HepG2 (cell line): ENCODE measurements around the gene ZBTB20. TPM values are rescaled to one million over a fixed set of nuclear protein-coding genes. Genes with fewer than 3 reads are reported as not detected.

Experiments used
- ATAC-seq: fragments of 200-7000 bp; cut with Tn5 transposase; 3 replicates; pipeline ENCODE4 v1.9.1; 2020; ENCODE audit warnings: mild to moderate bottlenecking, moderate library complexity
- BruUV-seq: library from RNA; stranded (reverse); fragments of 400-500 nt; replicated peaks from 2 replicates; lab custom pipeline; 2021; lab: Mats Ljungman, UMichigan
- CTCF ChIA-PET: fragments of 300-600 bp; formaldehyde crosslinking; extraction: SDS; loops from one replicate; lab custom pipeline; 2021; ENCODE audit warnings: low total read pairs, inconsistent platforms, low intra/inter-chr PET ratio; lab: Yijun Ruan, JAX
- POLR2A ChIA-PET: fragments of 350-600 bp; sonication (Branson Sonifier 250); formaldehyde crosslinking; loops from one replicate; lab custom pipeline; 2020; ENCODE audit warnings: antibody characterized with exemption, inconsistent platforms; lab: Yijun Ruan, JAX
- DNase-seq: peaks from one replicate; pipeline ENCODE4 v3.0.0-alpha.2; 2015; ENCODE audit warnings: low spot score
- FAIRE-seq: peaks from 3 replicates; lab custom pipeline; 2011; peaks lifted over from hg19 to GRCh38; lab: Jason Lieb, UNC
- H2AFZ ChIP-seq: one replicate; pipeline ENCODE4 v1.6.1; 2011; ENCODE audit warnings: low read length, inconsistent platforms
- H3K27ac ChIP-seq: fragments of 300-600 bp; 3 replicates; pipeline ENCODE4 v1.8.0; 2011; ENCODE audit warnings: mixed run types, mild to moderate bottlenecking, mixed read lengths, low read length, inconsistent platforms; ENCODE audit not compliant: insufficient read depth; ENCODE audit errors: extremely low read length
- H3K27me3 ChIP-seq, 2 experiments: fragments of 200-600 bp in 1 of 2; 2 replicates in 1 of 2; 3 replicates in 1 of 2; pipeline versions ENCODE4 v1.6.0 to v1.8.0; 2011; ENCODE audit warnings: low read length in 2 of 2, mild to moderate bottlenecking in 2 of 2, moderate library complexity in 2 of 2, inconsistent platforms in 1 of 2; ENCODE audit not compliant: insufficient read depth in 2 of 2, control insufficient read depth in 1 of 2
- H3K36me3 ChIP-seq, 2 experiments: fragments of 200-600 bp in 1 of 2; replicated peaks in 1 of 2; 2 replicates in 1 of 2; 3 replicates in 1 of 2; pipeline versions ENCODE4 v1.5.1 to v1.8.0; 2011; ENCODE audit warnings: low read length in 2 of 2, inconsistent platforms in 1 of 2; ENCODE audit not compliant: insufficient read depth in 2 of 2, control insufficient read depth in 1 of 2
- H3K4me1 ChIP-seq: 2 replicates; pipeline ENCODE4 v1.5.1; 2012; ENCODE audit warnings: low read length, inconsistent platforms; ENCODE audit not compliant: insufficient read depth
- H3K4me2 ChIP-seq: 2 replicates; pipeline ENCODE4 v1.6.0; 2011; ENCODE audit warnings: low read depth, low read length, inconsistent platforms
- H3K4me3 ChIP-seq, 3 experiments: fragments of 200-600 bp in 1 of 3; sonication (generic), shearing (Covaris generic) in 1 of 3; replicated peaks in 1 of 3; 2 replicates each; pipeline ENCODE4 v1.5.1; 2011 to 2016; ENCODE audit warnings: low read length in 3 of 3, inconsistent platforms in 2 of 3, low read depth in 2 of 3, mild to moderate bottlenecking in 2 of 3, control low read depth in 1 of 3, mixed read lengths in 1 of 3; ENCODE audit not compliant: insufficient read depth in 1 of 3
- H3K79me2 ChIP-seq: one replicate; pipeline ENCODE4 v1.6.1; 2011; ENCODE audit warnings: low read length, inconsistent platforms; ENCODE audit not compliant: insufficient read depth
- H3K9ac ChIP-seq: 2 replicates; pipeline ENCODE4 v1.6.0; 2011; ENCODE audit warnings: mild to moderate bottlenecking, low read depth, low read length, inconsistent platforms; ENCODE audit not compliant: insufficient read depth
- H3K9me3 ChIP-seq: 2 replicates; pipeline ENCODE4 v1.5.1; 2012; ENCODE audit warnings: mild to moderate bottlenecking, low read length
- H4K20me1 ChIP-seq: 2 replicates; pipeline ENCODE4 v1.6.0; 2011; ENCODE audit warnings: inconsistent platforms, mild to moderate bottlenecking, low read length, moderate library complexity; ENCODE audit not compliant: insufficient read depth
- DMTF1 ChIP-seq: sonication (generic); formaldehyde crosslinking; IDR thresholded peaks from 2 replicates; pipeline ENCODE4 v1.4.0; 2020; ENCODE audit warnings: mild to moderate bottlenecking, missing genetic modification reagents
- FOXA3 ChIP-seq: IDR thresholded peaks from 2 replicates; pipeline ENCODE4 v1.6.1; 2016; ENCODE audit warnings: missing genetic modification reagents, missing compliant biosample characterization
- HNF1A ChIP-seq, 2 experiments: sonication (generic) in 1 of 2; formaldehyde crosslinking in 1 of 2; IDR thresholded peaks; 2 replicates each; pipeline versions ENCODE4 v1.4.0 to v1.6.1; 2016 to 2020; ENCODE audit warnings: borderline replicate concordance in 1 of 2, low read depth in 1 of 2, mild to moderate bottlenecking in 1 of 2, missing genetic modification reagents in 1 of 2
- HNRNPLL ChIP-seq: fragments of 200-400 bp; formaldehyde crosslinking; IDR thresholded peaks from 2 replicates; pipeline ENCODE4 v1.6.1; 2017; ENCODE audit warnings: mild to moderate bottlenecking, low read depth, low read length; ENCODE audit not compliant: poor library complexity, severe bottlenecking
- KLF15 ChIP-seq: sonication (generic); formaldehyde crosslinking; IDR thresholded peaks from 2 replicates; pipeline ENCODE4 v1.8.1; 2023; ENCODE audit warnings: borderline replicate concordance, mild to moderate bottlenecking, inconsistent platforms, missing genetic modification reagents, mixed read lengths
- SNAPC4 ChIP-seq: sonication (generic); formaldehyde crosslinking; IDR thresholded peaks from 2 replicates; pipeline ENCODE4 v1.4.0; 2020; ENCODE audit warnings: mild to moderate bottlenecking, missing genetic modification reagents
- ZNF761 ChIP-seq: sonication (generic); formaldehyde crosslinking; conservative IDR thresholded peaks from 2 replicates; pipeline ENCODE4 v1.4.0; 2020; ENCODE audit warnings: mild to moderate bottlenecking, missing genetic modification reagents
- WGBS: methylation state at CpG from one replicate; pipeline ENCODE4 v1.1.6; 2017; ENCODE audit warnings: low lambda C conversion rate; 5-methylcytosine and 5-hydroxymethylcytosine counted together
- in situ Hi-C: cut with HindIII; loops from 2 replicates; pipeline ENCODE4 v1.10.0; 2017; ENCODE audit warnings: low pct_unique_long_range_greater_than_20kb; ENCODE audit not compliant: extremely low pct_ligation_motif_present
- intact Hi-C: fragments of 100-400 bp; cut with micrococcal nuclease; formaldehyde crosslinking; loops from one replicate; pipeline ENCODE4 v1.10.0; 2022; ENCODE audit not compliant: unreplicated experiment
- polyA plus RNA-seq, 8 experiments: library from polyadenylated mRNA; depleted of rRNA in 3 of 8; stranded (reverse) in 7 of 8; unstranded in 1 of 8; fragments of >200 nt; fragmentation: Illumina TruSeq in 4 of 8; extraction: Trizol in 4 of 8; gene quantifications; 2 replicates each; pipeline versions ENCODE4 v1.2.1 to v1.2.3, GENCODE V29; 2011 to 2016; ENCODE audit warnings: low read depth in 4 of 8, missing spikeins in 1 of 8, mixed read lengths in 1 of 8; ENCODE audit not compliant: insufficient read depth in 1 of 8
- total RNA-seq, 5 experiments: library from RNA; depleted of rRNA; stranded (reverse); fragments of >200 nt; fragmentation: Illumina TruSeq; extraction: Trizol; gene quantifications; 2 replicates each; pipeline ENCODE4 v1.2.3, GENCODE V29; 2016; ENCODE audit warnings: low read depth in 1 of 5

Gene ZBTB20
- total and polyA plus RNA-seq, 2 of the 13 experiments (the other 11 are each of a cell fraction or from before 2014, with no cell fraction given), result 1.9 to 8.8 TPM

- TF ChIP-seq ZNF761 (CRISPR knock-in tag) (no peak), FOXA3 (CRISPR knock-in tag) (no peak)
Measured at GRCh38 chr3:114351822-114352145, 795.3 kb downstream of the ZBTB20 start (continued).

GRCh38 chr3:114351123-114351821, 795.8 kb downstream of the ZBTB20 start:
- no TSS peak for BruUV-seq
- intact Hi-C loops, result no loop called here

More at GRCh38 chr3:114351123-114351821, 795.8 kb downstream of the ZBTB20 start:
- no peak overlapping the region for H3K9ac ChIP-seq
- H3K9me3 ChIP-seq, result no peaks in the 10 kb centered on the region
- H3K4me2 ChIP-seq, result no peak overlapping the region
- FAIRE-seq (no peak), DNase-seq (no peak), ATAC-seq (no peak)
- no peaks in the 10 kb centered on the region for H3K79me2 ChIP-seq
- TF ChIP-seq HNF1A (IDR thresholded peaks at IDR 0.05; ENCODE audit: low read depth) (no peak), HNF1A (CRISPR knock-in tag; IDR thresholded peaks at IDR 0.05; ENCODE audit: borderline replicate concordance) (no peak), DMTF1 (CRISPR knock-in tag) (no peak), KLF15 (CRISPR knock-in tag) (no peak), SNAPC4 (CRISPR knock-in tag) (no peak), HNRNPLL (no peak)
- H3K4me1 ChIP-seq, result no peaks in the 10 kb centered on the region
- no peaks in the 10 kb centered on the region for H4K20me1 ChIP-seq
- CTCF ChIA-PET, result no interaction called here
- no peak overlapping the region for H2AFZ ChIP-seq
- 96% methylated on average over 53 of the region's 64 CpGs for WGBS
- in situ Hi-C loops, result no loop called here
- no peak overlapping the region for H3K4me3 ChIP-seq
- POLR2A ChIA-PET, result no interaction called here
- H3K36me3 ChIP-seq, result peaks cover 3 to 7% of the 10 kb centered on the region in 2 experiments; a peak in 3 of 5 replicates
- H3K27me3 ChIP-seq, result no peaks in the 10 kb centered on the region
- no peak overlapping the region for H3K27ac ChIP-seq
